ENCODE measurements around the gene PKIG.
"Not testable (repeated sequence)": the region's sequence is repeated elsewhere in the genome, so short reads cannot be mapped to it uniquely, and the experiment has no call there.

PKIG gene

GRCh38 chr20:44572551-44573500 lies 9.6 kb upstream of the PKIG start:
- DNase-seq: peak in 1 of 2 experiments; percentile 3

- no peak for DNase-seq
These were observed 8.9 kb upstream of the PKIG start for GRCh38 chr20:44573501-44573869.

- no peak for DNase-seq
These were observed 8.0 kb upstream of the PKIG start for GRCh38 chr20:44574372-44574771.

- no peak for DNase-seq
These were observed 6.1 kb upstream of the PKIG start for GRCh38 chr20:44576297-44576696.

- no peak for DNase-seq
These were observed 2.9 kb upstream of the PKIG start for GRCh38 chr20:44579313-44580081.

GRCh38 chr20:44580581-44581268 lies 1.7 kb upstream of the PKIG start:
- DNase-seq: no peak

GRCh38 chr20:44581515-44581914 lies 864 bp upstream of the PKIG start:
- DNase-seq: no peak

- DNase-seq: no peak
These were observed 778 bp downstream of the PKIG start for GRCh38 chr20:44583157-44583556.

GRCh38 chr20:44584162-44584561 lies 1.8 kb downstream of the PKIG start:
- DNase-seq: no peak

GRCh38 chr20:44585057-44585963 lies 2.9 kb downstream of the PKIG start:
- no peak for DNase-seq

GRCh38 chr20:44586289-44586911 lies 4.0 kb downstream of the PKIG start:
- DNase-seq: no peak

- DNase-seq: no peak
These were observed 4.9 kb downstream of the PKIG start for GRCh38 chr20:44587035-44587980.

GRCh38 chr20:44588321-44588720 lies 5.9 kb downstream of the PKIG start:
- DNase-seq: not testable (repeated sequence)

GRCh38 chr20:44589537-44589936 lies 7.2 kb downstream of the PKIG start:
- DNase-seq: no peak

GRCh38 chr20:44590980-44591778 lies 8.8 kb downstream of the PKIG start:
- DNase-seq: no peak

GRCh38 chr20:44592366-44592765 lies 10.0 kb downstream of the PKIG start:
- DNase-seq: no peak

GRCh38 chr20:44593751-44594150 lies 11.4 kb downstream of the PKIG start:
- no peak for DNase-seq

GRCh38 chr20:44594730-44595129 lies 12.4 kb downstream of the PKIG start:
- no peak for DNase-seq

- DNase-seq: no peak
These were observed 13.6 kb downstream of the PKIG start for GRCh38 chr20:44596010-44596409.

- DNase-seq: no peak
These were observed 14.5 kb downstream of the PKIG start for GRCh38 chr20:44596876-44597275.
